WTC11 (cell line): ENCODE results near the gene CTIF. TPM values are rescaled to one million over a fixed set of nuclear protein-coding genes. Genes with fewer than 3 reads are reported as not detected.

Experiments
- ATAC-seq: fragments of 200-7000 bp; cut with Tn5 transposase; 2 replicates; pipeline ENCODE4 v1.10.0; 2021; ENCODE audit warnings: mild to moderate bottlenecking, moderate library complexity
- CTCF ChIA-PET: fragments of 300-600 bp; sonication (Branson Sonifier 250); formaldehyde crosslinking; loops from one replicate; lab custom pipeline; 2021; ENCODE audit warnings: antibody characterized with exemption; lab: Charles Lee
- POLR2A ChIA-PET: fragments of 350-600 bp; sonication (Branson Sonifier 250); formaldehyde crosslinking; loops from one replicate; lab custom pipeline; 2021; ENCODE audit warnings: antibody characterized with exemption; lab: Charles Lee
- DNase-seq: peaks from one replicate; pipeline ENCODE4 v3.0.0; 2021; ENCODE audit warnings: low spot score
- H3K27ac Mint-ChIP-seq: 2 replicates; pipeline ENCODE4 v1.8.0; 2021; ENCODE audit warnings: mixed read lengths
- H3K27me3 Mint-ChIP-seq: 2 replicates; pipeline ENCODE4 v1.8.0; 2021; ENCODE audit warnings: low read depth, mild to moderate bottlenecking, moderate library complexity, mixed read lengths
- H3K36me3 Mint-ChIP-seq: 2 replicates; pipeline ENCODE4 v1.8.0; 2021; ENCODE audit warnings: mixed read lengths
- H3K4me1 Mint-ChIP-seq: 2 replicates; pipeline ENCODE4 v1.8.0; 2022; ENCODE audit warnings: mixed read lengths
- H3K4me3 Mint-ChIP-seq: 2 replicates; pipeline ENCODE4 v1.8.0; 2021; ENCODE audit warnings: mild to moderate bottlenecking, moderate library complexity, mixed read lengths
- H3K9me3 Mint-ChIP-seq: 2 replicates; pipeline ENCODE4 v1.8.0; 2021; ENCODE audit warnings: mixed read lengths
- ATF1 ChIP-seq: sonication (generic); formaldehyde crosslinking; IDR thresholded peaks from 2 replicates; pipeline ENCODE4 v1.8.1; 2023; ENCODE audit warnings: mild to moderate bottlenecking, moderate library complexity, missing genetic modification reagents
- ATF2 ChIP-seq: sonication (generic); formaldehyde crosslinking; IDR thresholded peaks from 2 replicates; pipeline ENCODE4 v1.8.1; 2022; ENCODE audit warnings: low read depth, missing genetic modification reagents, borderline replicate concordance
- CTCF ChIP-seq: fragments of 200-600 bp; IDR thresholded peaks from 2 replicates; pipeline ENCODE4 v1.8.0; 2022; ENCODE audit warnings: antibody characterized with exemption
- ERG ChIP-seq: fragments of 250-450 bp; sonication (Bioruptor Pico); IDR thresholded peaks from 2 replicates; pipeline ENCODE4 v1.8.0; 2021; ENCODE audit warnings: mild to moderate bottlenecking
- ESRRA ChIP-seq: sonication (generic); formaldehyde crosslinking; IDR thresholded peaks from 2 replicates; pipeline ENCODE4 v1.8.1; 2022; ENCODE audit warnings: mild to moderate bottlenecking, missing genetic modification reagents, borderline replicate concordance
- ETV6 ChIP-seq: sonication (generic); formaldehyde crosslinking; IDR thresholded peaks from 2 replicates; pipeline ENCODE4 v1.8.1; 2022; ENCODE audit warnings: mild to moderate bottlenecking, missing genetic modification reagents
- FOXK1 ChIP-seq: sonication (generic); formaldehyde crosslinking; IDR thresholded peaks from 2 replicates; pipeline ENCODE4 v1.8.0; 2022; ENCODE audit warnings: mild to moderate bottlenecking, moderate library complexity, missing genetic modification reagents
- FOXP1 ChIP-seq: sonication (generic); formaldehyde crosslinking; IDR thresholded peaks from 2 replicates; pipeline ENCODE4 v1.8.0; 2022; ENCODE audit warnings: missing genetic modification reagents, mild to moderate bottlenecking, moderate library complexity, borderline replicate concordance
- GABPB1 ChIP-seq: sonication (generic); formaldehyde crosslinking; IDR thresholded peaks from 2 replicates; pipeline ENCODE4 v1.8.1; 2023; ENCODE audit warnings: mild to moderate bottlenecking, missing genetic modification reagents
- IRF1 ChIP-seq: sonication (generic); formaldehyde crosslinking; IDR thresholded peaks from 2 replicates; pipeline ENCODE4 v1.8.0; 2023; ENCODE audit warnings: missing genetic modification reagents
- SMAD3 ChIP-seq: sonication (generic); formaldehyde crosslinking; IDR thresholded peaks from 2 replicates; pipeline ENCODE4 v1.8.0; 2022; ENCODE audit warnings: missing genetic modification reagents, mild to moderate bottlenecking, borderline replicate concordance
- SOX15 ChIP-seq: fragments of 250-450 bp; sonication (Bioruptor Pico); IDR thresholded peaks from 2 replicates; pipeline ENCODE4 v1.9.0; 2021; ENCODE audit warnings: mild to moderate bottlenecking
- ZMAT4 ChIP-seq: fragments of 250-450 bp; sonication (Bioruptor Pico); IDR thresholded peaks from 2 replicates; pipeline ENCODE4 v1.9.0; 2021; ENCODE audit warnings: mild to moderate bottlenecking
- ZNF263 ChIP-seq: sonication (generic); formaldehyde crosslinking; IDR thresholded peaks from 2 replicates; pipeline ENCODE4 v1.8.1; 2022; ENCODE audit warnings: low read depth, mild to moderate bottlenecking, moderate library complexity, missing genetic modification reagents
- ZNF416 ChIP-seq: fragments of 250-450 bp; sonication (Bioruptor Pico); IDR thresholded peaks from 2 replicates; pipeline ENCODE4 v1.9.0; 2021; ENCODE audit warnings: mild to moderate bottlenecking, inconsistent platforms
- ZNF425 ChIP-seq: fragments of 250-450 bp; sonication (Bioruptor Pico); conservative IDR thresholded peaks from 2 replicates; pipeline ENCODE4 v1.9.0; 2021; ENCODE audit warnings: mild to moderate bottlenecking
- ZNF512 ChIP-seq: sonication (generic); formaldehyde crosslinking; IDR thresholded peaks from 2 replicates; pipeline ENCODE4 v1.8.1; 2022; ENCODE audit warnings: missing genetic modification reagents, borderline replicate concordance
- total RNA-seq: library from RNA; stranded (reverse); gene quantifications from 3 replicates; pipeline ENCODE4 v1.2.3, GENCODE V29; 2021

The CTIF gene
- total RNA-seq, 1 experiment from 2014 or later: 28.5 TPM

- TF ChIP-seq ZNF512 (CRISPR knock-in tag): no peak
- TF ChIP-seq, all 79 proteins: peak for 0
Observed at GRCh38 chr18:48562075-48562474, 23.2 kb downstream of the CTIF start (continued).

GRCh38 chr18:48563027-48563426, 24.2 kb downstream of the CTIF start:
- CTCF ChIA-PET: no interaction called here
- H3K4me1 Mint-ChIP-seq: peaks cover 33% of the 10 kb centered on the region
- H3K27ac Mint-ChIP-seq: no peak overlapping the region

More at GRCh38 chr18:48563027-48563426, 24.2 kb downstream of the CTIF start:
- ATAC-seq (no peak; the same call in 1 of the 2 replicates), DNase-seq (no peak)
- TF ChIP-seq ATF1 (CRISPR knock-in tag) (no peak), SOX15 (CRISPR knock-in tag) (no peak), CTCF (no peak), FOXK1 (CRISPR knock-in tag) (no peak), FOXP1 (no peak), SMAD3 (CRISPR knock-in tag) (no peak), ZNF263 (no peak), ZNF416 (CRISPR knock-in tag) (no peak), ATF2 (CRISPR knock-in tag) (no peak), ESRRA (CRISPR knock-in tag) (no peak), ETV6 (no peak), ZNF512 (CRISPR knock-in tag) (no peak), ZMAT4 (CRISPR knock-in tag) (no peak), ERG (CRISPR knock-in tag) (no peak), IRF1 (CRISPR knock-in tag) (no peak), GABPB1 (CRISPR knock-in tag) (no peak), ZNF425 (no peak)
- POLR2A ChIA-PET: no interaction called here
- peaks cover 10% of the 10 kb centered on the region for H3K9me3 Mint-ChIP-seq
- H3K36me3 Mint-ChIP-seq: peaks cover 6% of the 10 kb centered on the region
- H3K4me3 Mint-ChIP-seq: no peak overlapping the region
- no peaks in the 10 kb centered on the region; the same call in 1 of the 2 replicates for H3K27me3 Mint-ChIP-seq
